D341Med (cell line): ENCODE measurements around the gene BNIP3.
A peak's percentile ranks its signal among the peaks of the same experiment; 100 is the strongest.
"Not testable (repeated sequence)": the region's sequence is repeated elsewhere in the genome, so short reads cannot be mapped to it uniquely, and the experiment has no call there.

Experiments used
- DNase-seq: peaks from one replicate; pipeline ENCODE4 v3.0.0; 2012; ENCODE audit warnings: low spot score

Gene BNIP3

DNA sequence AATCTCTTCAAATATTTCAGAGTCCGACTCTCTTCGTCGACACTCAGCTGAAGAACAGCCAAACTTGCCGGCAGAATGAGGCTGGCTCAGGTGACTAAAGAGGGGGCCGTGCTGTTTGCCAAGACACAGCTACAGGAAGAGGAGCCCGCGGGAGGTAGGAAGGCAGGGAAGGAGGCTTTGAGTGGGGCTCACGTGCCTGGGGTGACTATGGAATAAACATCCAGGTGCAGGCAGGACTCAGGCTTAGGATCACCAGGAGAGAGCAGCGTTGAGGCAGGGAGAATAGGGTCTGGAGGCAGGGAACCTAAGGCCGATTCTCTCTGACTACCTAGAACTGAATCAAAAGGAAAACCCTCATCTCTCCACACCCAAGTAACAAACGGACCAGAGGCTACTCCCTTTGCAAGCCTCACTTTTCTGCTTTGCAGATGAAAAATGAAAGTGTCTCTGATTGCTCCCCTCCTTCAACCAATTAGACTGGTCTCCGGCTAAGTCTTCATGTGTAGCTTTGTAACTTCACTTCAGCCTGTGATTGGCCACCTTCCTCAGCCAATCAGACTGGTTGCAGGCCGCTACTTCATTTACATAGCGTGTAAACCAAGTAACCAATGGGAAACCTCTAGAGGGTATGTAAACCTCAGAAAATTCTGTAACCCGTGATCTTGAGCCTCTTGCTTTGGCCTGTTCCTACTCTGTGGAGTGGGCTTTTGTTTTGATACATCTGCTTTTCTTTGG, 19.7 kb upstream of the BNIP3 start:
- no peak for DNase-seq

DNA sequence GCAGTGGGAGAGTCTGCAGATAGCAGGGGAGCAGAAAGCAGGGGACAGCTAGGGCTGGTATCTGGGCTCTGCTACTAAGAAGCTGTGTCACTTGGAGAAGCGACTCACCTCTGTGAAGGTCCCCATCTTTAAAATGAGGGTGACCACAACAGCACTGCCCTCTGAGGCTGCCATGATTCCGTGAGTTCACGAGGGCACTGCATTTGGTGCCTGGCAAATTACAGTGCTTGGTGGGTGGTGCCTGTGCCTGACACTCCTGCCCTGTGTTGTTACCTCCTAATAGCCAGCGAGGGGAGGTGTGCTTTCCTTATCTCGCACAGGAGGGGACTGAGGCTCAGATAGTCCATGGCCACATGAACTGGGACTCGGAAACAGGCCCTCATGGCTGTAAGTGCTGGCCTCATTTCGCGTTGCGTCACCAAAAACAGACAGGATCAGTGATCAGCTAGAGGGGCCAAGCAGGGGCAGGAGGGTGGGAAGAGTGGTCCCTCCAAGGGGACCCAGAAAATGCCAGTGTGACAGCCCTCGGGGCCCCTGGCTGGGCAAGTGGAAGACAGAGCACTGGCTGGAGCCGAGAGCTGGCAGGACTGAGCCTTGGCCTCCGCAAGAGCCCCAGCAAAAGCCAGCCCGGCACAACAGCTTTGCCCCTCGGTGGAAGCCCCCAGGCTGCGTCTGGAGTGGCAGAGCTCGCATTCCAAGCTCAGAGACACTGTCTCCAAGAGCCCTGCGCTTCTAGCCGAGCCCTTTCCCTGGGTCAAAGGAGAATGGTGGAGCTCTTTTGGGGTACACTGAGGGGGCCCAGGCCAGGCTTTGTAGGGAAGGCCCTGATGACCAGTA, 17.3 kb upstream of the BNIP3 start:
- no peak for DNase-seq

DNA sequence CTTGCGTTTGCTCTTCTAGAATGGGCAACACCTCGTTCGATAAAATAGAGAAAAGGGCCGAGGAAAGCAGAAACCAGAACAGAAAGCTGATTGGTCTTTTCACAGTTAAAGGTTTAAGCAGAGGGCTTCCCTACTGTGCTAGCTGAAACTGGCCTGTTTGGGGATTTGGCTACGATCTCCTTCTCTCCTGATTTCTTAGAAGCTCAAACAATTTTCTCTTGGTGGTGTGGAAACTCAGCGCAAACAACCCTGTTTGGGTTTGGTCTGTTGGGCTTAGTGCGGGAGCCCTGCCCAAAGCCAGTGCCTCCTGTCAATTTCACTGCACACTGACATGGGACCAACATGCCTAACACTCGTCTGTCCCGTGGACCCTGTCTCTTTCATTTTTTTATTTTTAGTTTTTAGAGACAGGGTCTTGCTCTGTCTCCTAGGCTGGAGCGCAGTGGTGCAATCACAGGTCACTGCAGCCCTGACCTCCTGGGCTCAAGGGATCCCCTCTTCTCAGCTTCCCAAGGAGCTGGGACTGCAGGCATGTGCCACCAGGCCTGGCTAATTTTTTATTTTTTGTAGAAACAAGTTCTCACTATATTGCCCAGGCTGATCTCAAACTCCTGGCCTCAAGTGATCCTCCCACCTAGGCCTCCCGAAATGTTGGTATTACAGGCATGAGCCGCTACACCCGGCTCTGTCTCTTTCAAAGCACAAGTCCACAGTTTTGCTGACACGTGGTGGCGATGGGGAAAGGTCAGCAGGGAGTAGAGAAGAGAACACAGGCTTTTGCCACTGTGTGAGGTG, 16.5 kb upstream of the BNIP3 start:
- no peak for DNase-seq

DNA sequence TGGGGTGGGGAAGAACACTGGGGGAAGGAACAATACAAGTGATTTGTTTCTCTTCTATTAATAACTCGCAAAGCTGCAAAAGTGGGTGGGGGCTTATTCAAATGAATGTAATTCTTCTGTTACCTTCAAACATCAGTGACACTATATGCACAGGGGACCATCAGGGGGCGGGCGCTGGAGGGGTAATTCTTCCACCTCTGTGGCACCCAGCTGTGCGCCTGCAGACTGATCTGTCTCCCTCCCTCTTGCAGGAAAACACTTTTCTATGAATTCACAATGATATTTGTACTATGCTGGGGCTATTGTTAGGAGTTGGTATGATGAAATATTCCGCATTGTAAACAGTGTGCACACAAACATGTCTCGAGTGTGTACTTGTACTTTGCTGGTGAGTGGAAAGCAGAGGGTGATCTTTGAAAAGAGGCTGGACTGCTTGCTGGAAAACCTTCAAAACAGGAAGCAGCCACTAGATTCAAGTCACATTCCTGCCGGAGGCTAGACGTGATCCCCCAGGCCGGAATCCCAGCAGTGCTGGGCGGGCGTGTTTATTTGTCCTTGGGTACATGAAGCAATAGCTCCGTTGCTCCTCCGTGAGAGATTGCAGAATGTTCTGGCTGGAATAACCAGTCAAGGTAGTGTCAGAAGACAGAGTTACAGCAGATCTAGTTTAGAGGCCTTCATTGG, 15.8 kb upstream of the BNIP3 start:
- DNase-seq, result no peak

- no peak for DNase-seq
Observed at GRCh38 chr10:131996466-131997365, 15.0 kb upstream of the BNIP3 start.

- DNase-seq, result no peak
Observed at GRCh38 chr10:131994435-131994834, 12.7 kb upstream of the BNIP3 start.

GRCh38 chr10:131993275-131993674, 11.6 kb upstream of the BNIP3 start:
- no peak for DNase-seq

DNA sequence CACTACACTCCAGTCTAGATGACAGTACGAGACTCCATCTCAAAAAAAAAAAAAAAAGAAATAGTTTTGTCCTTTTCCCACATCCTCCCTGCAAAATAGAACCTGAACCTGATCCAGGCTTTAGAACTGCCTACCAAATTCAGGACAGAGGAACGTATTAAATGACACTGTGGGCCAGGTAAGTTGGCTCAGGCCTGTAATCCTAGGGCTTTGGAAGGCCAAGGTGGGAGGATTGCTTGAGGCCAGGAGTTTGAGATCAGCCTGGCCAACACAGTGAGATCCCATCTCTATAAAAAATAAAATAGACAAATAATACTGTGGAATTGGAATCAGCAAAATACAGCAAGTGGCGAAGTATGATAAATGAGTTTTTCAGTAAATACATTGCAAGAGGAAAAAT, 10.0 kb upstream of the BNIP3 start:
- no peak for DNase-seq

DNA sequence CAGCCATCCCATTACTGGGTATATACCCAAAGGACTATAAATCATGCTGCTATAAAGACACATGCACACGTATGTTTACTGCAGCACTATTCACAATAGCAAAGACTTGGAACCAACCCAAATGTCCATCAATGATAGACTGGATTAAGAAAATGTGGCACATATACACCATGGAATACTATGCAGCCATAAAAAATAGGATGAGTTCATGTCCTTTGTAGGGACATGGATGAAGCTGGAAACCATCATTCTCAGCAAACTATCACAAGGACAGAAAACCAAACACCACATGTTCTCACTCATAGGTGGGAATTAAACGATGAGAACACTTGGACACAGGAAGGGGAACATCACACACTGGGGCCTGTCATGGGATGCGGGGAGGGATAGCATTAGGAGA, 6.1 kb upstream of the BNIP3 start:
- DNase-seq, result not testable (repeated sequence)

DNA sequence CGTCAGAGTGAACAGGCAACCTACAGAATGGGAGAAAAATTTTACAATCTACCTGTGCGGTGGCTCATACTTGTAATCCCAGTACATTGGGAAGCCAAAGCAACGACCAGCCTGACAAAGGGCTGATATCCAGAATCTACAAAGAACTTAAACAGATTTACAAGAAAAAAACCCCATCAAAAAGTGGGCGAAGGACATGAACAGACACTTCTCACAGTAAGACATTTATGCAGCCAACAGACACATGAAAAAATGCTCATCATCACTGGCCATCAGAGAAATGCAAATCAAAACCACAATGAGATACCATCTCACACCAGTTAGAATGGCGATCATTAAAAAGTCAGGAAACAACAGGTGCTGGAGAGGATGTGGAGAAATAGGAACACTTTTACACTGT, 5.6 kb upstream of the BNIP3 start:
- not testable (repeated sequence) for DNase-seq

DNA sequence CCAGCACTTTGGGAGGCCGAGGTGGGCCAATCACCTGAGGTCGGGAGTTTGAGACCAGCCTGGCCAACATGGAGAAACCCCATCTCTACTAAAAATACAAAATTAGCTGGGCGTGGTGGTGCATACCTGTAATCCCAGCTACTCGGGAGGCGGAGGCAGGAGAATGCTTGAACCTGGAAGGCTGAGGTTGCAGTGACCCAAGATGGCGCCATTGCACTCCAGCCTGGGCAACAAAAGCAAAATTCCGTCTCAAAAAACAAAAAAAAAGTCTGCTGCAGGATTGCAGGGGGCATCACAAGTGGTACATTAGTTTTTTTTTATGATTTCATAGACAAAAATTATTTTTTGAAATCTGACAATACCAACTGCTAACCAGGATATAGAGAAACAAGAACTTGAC, 5.1 kb upstream of the BNIP3 start:
- DNase-seq, result not testable (repeated sequence)

- no peak for DNase-seq
Observed at GRCh38 chr10:131983780-131984179, 2.1 kb upstream of the BNIP3 start.

GRCh38 chr10:131982796-131983195, 1.1 kb upstream of the BNIP3 start:
- DNase-seq, result no peak

DNA sequence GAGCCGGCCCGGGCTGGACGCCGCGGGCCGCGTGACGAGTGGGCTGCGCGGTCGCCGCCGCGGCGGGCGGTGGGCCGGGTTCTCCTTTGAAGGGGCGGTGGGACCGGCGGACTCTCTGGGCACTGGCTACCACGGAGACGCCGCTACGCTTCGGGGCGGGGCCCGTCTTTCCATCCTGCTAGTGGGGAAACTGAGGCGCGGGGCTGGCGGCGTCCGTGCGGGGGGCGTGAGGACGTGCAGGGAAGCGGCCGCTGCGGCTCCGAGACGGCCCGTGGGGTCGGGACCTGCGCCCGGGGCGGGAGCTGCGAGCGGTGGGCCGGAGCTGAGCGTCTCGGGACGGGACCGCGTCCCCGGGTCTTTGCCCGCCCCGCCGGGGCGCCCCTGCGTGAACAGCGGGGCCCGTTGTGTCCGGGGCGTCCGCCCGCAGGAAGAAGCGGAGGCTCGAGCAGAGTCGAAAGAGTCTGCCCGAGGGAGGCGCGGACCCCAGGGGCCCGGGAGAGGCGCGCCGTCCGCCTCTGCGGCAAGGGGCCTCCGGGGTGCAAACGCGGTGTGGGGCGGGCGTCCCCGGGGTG, 548 bp upstream of the BNIP3 start:
- DNase-seq, result peak; percentile 50

DNA sequence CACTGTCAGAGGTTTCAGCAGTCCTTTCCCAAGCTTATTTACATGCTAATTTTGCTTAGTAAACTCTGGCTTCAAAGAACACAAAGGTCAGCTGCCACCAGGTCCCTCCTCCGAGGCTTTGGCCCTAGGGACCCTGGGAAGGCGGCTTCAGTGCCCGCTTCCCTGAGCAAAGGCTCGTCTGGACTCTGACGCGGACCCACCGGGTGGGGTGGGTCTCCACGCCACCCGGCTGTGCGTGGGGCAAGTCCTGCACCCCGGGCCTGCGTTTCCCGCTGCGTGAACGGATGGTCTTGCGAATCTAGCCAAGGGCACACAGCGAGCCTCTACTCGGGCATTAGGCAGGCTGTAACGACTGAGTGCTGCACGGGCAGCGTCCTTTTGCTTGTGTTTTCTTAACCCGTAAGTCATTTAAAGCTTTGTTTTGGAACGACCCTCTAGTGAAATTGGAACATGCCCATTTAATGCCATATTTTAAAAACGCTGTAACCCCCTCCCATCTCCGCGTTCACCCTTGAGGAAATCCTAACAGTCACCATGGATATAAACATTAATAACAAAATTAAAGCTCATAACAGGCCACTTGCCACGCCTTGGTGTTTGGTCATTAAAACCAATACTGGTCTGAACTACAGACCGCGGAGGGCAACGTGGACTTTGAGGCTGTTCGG, 828 bp downstream of the BNIP3 start:
- DNase-seq, result no peak

- no peak for DNase-seq
Observed at GRCh38 chr10:131980321-131980720, 1.4 kb downstream of the BNIP3 start.

- DNase-seq, result no peak
Observed at GRCh38 chr10:131979821-131980270, 1.9 kb downstream of the BNIP3 start.

GRCh38 chr10:131979336-131979735, 2.4 kb downstream of the BNIP3 start:
- DNase-seq, result no peak

GRCh38 chr10:131978851-131979250, 2.9 kb downstream of the BNIP3 start:
- DNase-seq, result no peak

DNA sequence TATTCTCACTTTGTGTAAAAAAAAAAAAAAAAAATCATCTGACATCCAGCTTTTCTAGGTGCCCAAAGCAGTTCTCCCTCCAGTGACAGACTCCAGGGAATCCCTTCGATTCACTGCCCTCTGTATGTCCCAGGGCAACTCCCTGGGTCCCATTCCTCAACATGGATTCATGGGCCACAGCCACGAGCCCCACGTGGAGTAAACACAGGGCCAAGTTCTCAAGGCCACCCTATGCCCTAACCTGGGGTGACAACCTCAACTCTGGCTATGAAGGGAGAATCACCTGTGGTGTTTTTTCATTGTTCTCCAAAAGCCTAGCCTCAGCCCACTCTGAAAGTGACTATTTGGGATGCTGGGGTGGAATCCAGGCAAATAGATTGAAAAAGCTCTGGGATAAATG, 3.4 kb downstream of the BNIP3 start:
- DNase-seq, result no peak
